Measurements from ENCODE around the gene TAF10.

TAF10 gene

DNA sequence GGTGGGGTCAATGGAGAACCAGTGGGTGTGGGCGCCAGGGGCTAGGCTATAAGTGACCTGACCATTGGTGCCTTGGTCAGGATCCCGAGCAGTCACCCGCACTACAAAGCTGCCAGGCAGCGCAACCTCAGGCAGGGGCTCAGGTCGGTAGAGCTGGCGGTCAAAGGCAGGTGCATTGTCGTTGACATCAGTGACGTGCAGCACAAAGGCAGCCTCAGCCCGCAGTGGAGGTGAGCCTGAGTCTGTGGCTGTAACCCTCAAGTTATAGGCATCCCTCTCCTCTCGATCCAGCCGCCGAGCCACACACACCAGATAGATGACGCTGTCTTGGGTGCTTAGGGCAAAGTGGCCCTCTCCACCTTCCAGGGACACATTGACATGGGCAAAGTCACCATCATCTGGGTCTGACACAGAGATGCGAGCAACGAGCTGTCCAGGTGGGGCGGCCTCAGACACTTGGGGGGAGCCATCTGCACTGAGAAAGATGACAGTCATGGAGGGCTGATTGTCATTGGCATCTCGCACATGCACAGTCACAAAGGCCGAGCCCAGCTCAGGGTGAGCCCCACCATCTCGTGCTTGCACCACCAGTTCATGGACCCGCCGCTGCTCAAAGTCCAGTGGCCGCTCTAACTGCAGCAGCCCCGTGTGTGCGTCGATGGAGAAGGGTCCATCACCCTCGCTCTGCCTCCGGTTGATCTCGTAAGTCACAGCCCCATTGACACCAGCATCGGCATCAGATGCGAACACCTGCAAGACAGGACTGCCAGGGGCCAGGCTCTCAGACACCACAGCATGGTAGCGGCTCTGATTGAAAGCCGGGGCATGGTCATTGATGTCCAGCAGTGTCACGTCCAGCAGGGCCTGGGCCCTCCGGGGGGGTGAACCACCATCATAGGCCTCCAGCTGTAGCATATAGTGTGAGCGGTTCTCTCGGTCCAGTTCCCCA lies 28.3 kb upstream of the TAF10 start:
- DNase-seq: no peak

- DNase-seq: no peak
Observed at GRCh38 chr11:6638429-6638828, 26.4 kb upstream of the TAF10 start.

DNA sequence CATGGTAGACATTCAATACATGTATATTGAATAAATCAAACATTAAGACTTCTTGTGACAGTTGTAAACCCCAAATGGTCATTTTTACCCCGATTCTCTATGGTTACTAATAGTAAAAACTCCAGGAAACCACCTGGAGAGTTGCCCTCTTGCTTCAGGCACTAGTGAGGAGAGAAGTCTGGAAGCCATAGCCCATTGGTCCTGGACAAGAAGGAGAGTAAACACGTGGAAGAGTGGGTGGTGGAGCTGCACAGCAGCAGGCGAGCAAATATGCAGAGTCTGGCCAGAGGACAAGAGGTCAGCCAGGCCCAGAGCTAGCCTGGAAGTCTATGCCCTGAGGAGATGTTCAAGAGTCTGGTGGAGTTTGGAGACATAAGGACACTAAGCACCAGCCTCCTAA lies 25.9 kb upstream of the TAF10 start:
- DNase-seq: no peak

DNA sequence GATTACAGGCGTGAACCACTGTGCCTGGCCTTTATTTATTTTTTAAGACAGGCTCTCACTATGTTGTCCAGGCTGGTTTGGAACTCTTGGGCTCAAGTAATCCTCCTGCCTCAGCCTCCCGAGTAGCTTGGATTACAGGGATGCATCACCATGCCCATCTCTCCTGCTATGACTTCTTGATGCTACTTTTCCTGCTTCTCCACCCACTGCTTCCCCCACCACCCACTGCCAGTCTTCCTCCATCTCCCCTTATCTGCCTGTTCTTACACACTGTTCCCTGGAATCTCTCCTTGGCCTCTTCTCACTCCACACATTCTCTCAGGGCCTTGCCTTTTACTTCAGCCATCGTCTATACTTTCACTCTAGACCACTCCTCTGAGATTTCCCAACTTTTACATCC lies 24.5 kb upstream of the TAF10 start:
- DNase-seq: no peak

- no peak for DNase-seq
Observed at GRCh38 chr11:6635082-6635932, 23.3 kb upstream of the TAF10 start.

DNA sequence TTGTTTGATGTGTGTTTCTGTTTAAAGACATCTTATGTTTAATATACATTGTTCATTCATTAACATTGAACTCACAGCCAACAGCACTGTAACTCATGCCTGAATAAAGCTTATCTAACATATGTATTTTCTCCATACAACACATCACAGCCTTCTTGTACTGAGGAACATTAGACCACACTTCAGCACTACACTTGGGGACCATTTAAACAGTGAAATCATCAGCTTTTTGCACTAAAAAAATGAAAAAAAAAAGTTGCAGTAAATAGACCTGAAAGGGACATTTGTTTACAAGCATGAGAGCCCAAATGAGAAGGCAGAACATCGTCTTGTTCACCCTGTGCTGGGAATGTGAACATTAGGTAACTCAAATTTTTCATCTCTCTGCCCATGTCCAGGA lies 22.5 kb upstream of the TAF10 start:
- DNase-seq: no peak

GRCh38 chr11:6633422-6634408 lies 21.7 kb upstream of the TAF10 start:
- no peak for DNase-seq

DNA sequence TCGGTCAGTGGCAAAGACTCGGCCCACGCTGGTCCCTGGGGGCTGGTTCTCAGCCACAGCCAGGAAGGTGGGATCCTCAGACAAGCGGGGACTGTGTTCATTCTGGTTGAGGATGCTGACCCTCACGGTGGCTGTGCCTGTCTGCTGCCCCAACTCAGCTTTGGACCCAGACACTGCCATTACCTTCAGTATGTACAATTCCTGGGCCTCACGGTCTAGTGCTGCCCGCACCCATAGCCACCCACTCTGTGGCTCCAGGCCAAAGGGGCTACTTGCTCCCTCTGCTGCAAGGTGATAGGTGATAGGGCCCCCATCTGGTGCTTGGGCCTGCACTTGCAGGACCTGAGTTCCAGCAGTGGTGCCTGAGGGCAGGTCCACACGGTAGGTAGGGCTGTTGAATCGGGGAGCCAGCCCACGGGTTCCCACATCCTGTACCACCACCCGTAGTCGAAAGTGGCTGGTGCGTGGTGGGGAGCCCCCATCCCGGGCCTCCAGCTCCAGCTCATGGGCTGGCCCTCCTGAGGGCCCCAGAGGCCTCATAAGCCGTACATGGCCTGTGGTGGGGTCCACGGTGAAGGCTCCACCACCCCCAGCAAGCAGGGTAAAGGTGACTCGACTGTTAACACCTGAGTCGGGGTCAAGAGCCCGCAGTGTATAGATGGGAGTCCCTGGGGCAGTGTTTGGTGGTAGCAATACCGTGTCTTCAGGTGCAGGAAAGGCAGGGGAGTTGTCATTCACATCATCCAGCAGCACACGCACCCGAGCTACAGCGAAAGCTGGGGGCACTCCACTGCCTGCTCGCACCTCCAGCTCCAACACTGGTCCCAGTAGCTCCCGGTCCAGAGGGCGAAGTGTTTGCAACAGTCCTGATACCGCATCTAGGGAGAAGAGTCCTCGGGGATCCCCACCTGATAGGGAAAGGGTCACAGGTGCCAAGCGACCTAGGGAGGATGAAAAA lies 20.4 kb upstream of the TAF10 start:
- no peak for DNase-seq

GRCh38 chr11:6631361-6631890 lies 19.4 kb upstream of the TAF10 start:
- no peak for DNase-seq

DNA sequence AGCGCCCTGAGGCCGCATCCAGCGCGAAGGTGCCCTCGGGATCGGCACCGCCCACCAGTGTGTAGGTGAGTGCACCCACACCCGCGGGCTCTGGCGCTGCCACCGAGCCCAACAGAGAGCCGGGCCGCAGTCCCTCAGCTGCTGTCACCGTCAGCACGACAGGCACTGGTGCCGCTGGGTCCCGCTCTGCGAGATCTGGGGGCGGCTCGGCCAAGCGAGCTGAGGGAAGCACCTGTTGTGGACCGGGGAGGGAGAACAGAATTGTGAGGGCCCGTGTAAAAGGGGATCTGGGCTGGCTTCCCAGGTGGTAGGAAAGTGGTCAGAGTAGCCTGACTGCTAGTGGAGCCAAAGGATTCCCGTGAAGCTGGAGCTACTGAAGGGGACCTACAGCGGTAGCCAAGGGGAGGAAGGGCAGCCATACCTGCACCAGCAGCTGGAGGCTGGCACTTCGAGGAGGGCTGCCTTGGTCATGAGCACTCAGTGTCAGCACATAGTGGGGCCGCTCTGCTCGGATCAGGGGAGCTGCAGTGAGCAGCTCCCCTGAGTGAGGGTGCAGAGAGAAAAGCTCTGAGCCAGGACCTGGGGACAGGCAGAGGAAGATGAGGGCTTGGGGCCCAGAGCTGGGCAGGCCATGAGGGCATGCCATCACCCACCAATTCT lies 18.7 kb upstream of the TAF10 start:
- no peak for DNase-seq

GRCh38 chr11:6629892-6630631 lies 18.0 kb upstream of the TAF10 start:
- DNase-seq: no peak

DNA sequence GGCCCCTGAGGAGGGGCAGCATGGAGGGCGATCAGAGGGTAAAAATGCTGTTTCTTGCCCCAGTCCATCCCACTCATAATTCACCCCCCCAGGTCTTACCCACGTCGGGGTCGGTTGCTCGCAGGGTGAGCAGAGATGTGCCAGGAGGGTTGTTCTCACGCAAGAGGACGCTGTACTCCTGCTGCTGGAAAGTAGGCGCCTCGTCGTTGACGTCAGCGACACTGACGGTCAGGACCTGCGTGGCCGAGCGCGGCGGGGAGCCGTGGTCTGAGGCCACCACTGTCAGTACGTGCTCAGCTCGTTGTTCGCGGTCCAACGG lies 17.5 kb upstream of the TAF10 start:
- no peak for DNase-seq

DNA sequence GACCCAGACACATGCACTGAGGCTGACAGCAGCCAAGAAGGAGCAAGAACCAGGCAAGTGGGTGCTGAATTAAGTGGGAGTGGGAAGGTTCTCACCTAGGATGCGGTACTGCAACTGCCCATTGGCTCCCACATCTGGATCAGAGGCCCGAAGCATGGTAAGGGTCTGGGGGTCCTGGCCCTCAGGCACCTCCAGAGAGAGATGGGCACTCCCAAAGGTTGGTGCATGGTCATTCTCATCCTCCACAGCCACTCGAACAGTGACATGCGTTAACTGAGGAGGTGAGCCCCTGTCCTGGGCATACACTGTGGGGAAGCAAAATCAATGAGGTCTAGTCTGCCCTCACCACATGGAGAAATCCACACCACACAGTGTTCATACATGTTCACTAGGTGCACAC lies 16.5 kb upstream of the TAF10 start:
- DNase-seq: no peak

GRCh38 chr11:6627762-6628241 lies 15.8 kb upstream of the TAF10 start:
- DNase-seq: peak; percentile 37

- DNase-seq: no peak
Observed at GRCh38 chr11:6626971-6627761, 15.2 kb upstream of the TAF10 start.

DNA sequence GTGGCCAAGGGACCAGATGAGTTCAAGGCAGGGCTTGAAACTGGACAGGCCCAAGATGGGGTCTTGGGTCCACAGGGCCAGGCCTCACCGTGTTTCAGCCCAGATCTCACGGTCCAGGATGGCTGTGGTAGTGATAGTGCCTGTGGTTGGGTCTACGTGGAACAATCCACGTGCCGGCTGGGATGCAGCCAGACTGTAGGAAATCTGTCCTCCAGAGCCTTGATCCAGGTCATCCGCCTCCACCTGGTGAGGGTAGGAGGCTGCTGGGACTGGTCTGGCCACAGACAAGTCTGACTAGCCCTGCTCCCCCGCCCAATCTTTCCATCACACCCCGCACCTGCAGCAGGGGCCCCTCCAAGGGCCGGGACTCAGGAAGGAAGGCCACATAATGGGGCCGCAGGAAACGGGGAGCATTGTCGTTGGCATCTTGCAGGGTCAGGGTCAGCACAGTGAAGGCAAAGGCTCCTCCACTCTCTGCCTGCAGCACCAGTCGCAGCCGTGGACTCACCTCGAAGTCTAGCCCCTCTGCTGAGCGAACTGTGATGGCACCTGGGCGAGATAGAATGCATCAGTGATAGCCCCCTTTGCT lies 13.9 kb upstream of the TAF10 start:
- DNase-seq: no peak

DNA sequence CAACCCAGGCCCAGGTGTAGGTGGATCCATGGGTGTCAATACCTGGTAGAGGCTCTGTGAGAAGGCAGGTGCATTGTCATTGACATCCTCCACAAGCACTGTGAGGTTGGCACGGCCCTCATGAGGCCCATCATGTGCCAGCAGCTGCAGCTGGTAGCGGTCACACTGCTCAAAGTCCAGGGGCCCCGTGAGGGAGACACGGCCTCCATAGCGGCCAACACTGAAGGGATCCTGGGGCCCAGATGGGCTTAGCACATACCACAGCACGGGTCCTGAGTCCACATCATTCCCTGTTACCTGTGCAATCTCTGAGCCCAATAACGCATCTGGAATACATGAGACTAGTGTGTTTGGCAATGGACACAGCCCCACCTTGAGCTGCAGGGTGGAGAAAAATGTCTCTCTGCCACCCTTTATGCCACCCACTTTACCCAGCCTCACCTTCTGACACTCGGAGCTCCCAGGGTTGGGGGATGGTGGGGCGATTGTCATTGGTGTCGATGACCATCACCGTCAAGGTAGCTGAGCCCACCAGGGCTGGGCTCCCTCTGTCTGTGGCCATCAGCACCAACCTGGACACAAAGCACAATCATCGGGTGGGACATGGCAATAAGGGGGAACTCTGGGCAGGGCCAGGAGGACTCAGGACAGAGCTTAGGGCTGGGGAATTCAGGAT lies 13.3 kb upstream of the TAF10 start:
- no peak for DNase-seq

All from CD4-positive, alpha-beta T cell treated with Interleukin-4 for 4 hours (primary cell).